ENCODE results near the gene CREBZF. TPM values are rescaled to one million over a fixed set of nuclear protein-coding genes. Genes with fewer than 3 reads are reported as not detected.

CREBZF gene, protein sequence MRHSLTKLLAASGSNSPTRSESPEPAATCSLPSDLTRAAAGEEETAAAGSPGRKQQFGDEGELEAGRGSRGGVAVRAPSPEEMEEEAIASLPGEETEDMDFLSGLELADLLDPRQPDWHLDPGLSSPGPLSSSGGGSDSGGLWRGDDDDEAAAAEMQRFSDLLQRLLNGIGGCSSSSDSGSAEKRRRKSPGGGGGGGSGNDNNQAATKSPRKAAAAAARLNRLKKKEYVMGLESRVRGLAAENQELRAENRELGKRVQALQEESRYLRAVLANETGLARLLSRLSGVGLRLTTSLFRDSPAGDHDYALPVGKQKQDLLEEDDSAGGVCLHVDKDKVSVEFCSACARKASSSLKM
- 96.7 TPM for total RNA-seq

DNA sequence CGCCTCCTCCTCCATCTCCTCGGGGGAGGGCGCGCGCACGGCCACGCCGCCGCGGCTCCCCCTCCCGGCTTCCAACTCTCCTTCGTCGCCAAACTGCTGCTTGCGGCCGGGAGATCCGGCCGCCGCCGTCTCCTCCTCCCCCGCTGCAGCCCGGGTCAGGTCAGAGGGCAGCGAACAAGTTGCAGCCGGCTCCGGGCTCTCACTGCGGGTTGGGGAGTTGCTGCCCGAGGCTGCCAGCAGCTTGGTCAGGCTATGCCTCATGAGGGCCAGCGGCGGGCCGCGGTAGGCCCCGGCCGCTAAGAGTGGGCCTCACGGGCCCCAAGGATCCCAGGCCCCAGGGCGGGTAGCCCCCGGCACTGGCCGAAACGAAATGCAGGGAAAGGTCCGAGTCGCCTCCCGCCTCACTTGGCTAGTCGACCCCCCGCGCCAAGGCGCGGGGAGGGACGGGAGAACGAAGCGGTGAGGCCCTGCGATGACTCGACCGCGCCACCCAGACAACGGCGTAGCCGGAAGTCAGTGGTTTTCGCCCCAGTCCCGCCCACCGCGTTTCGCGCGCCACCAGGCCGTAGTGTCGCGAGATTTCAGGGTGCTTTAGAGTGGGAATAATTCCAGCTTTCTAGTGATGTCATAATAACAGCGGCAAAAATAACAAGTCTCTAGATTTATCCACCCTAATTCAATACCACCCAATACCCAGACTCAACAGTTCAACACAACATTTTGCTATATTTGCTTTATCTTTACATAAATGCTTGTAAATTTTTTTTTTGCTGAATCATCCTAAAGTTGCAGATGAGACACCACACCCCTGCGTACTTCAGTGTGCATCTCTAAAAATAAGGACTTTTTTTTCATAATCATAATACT, at the start of gene CREBZF:
Gene CREBZF (minus strand): TSS at position 515 of the 867 bp plus-strand sequence. CDS start 254 bp downstream, at position 261.

DNA sequence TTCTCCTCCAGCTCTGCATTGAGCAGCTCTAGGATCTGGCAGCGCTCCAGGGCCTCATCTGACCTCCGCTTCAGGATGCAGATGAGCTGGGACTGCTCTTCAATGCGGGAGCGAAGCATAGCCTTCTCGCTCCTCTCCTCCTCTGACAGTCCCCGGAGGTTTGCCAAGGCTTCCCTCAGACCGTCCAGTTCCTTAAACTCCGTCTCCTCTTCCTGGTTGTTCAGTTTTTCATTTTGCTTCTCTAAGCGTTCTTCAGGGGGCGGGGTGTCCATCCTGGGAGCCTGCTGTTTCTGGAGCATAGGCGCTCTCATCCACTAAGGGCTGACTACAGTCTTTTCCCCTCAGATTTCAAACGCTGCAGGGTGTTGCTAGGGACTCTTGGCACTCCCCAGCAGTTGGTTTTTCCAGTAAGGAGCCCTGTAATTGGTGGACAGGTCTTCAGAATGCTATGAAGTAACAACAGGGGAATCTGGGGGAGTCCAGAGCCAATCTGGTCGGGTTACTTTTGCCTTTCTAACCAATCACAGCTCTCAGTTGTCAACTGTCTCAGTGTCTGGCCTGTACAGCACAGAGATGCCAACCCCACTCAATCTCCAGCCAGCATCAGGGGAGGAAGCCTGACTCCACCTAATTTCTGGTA, 21.0 kb upstream of the CREBZF start, which contains the start of gene CCDC89:
Gene CCDC89 (minus strand): TSS at position 376 of the 640 bp plus-strand sequence. CDS start 65 bp downstream, at position 311.

DNA sequence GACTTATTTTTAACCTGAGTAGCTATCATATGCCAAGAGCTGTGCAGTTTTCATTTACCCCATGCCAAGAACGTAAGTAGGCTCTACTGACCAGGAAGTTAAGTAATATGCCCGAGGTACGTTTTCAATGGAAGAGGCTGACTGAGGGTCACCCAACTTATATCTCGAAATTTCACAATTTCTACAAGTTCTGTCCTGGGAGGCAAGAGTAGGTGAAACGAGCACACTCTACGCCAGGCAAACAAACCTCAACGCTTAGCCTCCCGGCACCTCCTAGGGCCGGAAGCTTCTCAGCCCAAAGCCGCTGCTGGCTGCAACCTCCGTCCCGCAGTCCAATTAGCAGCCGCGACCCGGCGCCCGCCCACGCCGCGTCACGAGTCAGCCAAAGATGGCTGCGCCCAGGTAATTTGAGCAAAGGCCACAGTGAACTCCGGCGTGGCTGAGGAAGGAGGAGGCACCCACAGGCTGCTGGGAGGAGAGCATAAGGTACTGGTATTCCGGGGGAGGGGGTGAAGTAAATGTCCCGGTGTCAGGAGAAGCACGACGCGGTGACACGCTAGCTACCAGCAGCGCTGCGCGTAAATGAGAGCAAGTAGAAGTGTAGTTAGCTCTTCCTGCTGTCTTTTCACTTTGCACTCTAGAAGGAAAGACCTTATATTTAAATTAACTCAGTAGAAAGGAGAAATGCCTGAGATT, 17.2 kb downstream of the CREBZF start, which contains the start of gene TMEM126A:
Gene TMEM126A (plus strand): TSS at position 364 of the 696 bp plus-strand sequence. CDS start 2,289 bp downstream, outside the sequence.

GRCh38 chr11:85627998-85628770, 36.7 kb downstream of the CREBZF start, which contains the start of gene TMEM126B:
Gene TMEM126B, plus strand, starts transcription at chr11:85628593. Its CDS starts 15 bp downstream, at chr11:85628608.

GRCh38 chr11:85627332-85627997, 37.5 kb downstream of the CREBZF start, which contains the start of gene DLG2:
Gene DLG2, minus strand, starts transcription at chr11:85627344.

Other genes with a start within 250 kb of the CREBZF start
- 21.3 TPM for gene DLG2, start 37.8 kb downstream of the CREBZF start, total RNA-seq
- gene TMEM126B, start 36.5 kb downstream of the CREBZF start, total RNA-seq, result 34.4 TPM
- 16.6 TPM for gene TMEM126A, start 17.2 kb downstream of the CREBZF start, total RNA-seq
- 3.7 TPM for gene CCDC89, start 21.1 kb upstream of the CREBZF start, total RNA-seq
- 81.9 TPM for gene SYTL2, start 146.0 kb upstream of the CREBZF start, total RNA-seq
- not detected for gene CCDC83, start 190.3 kb upstream of the CREBZF start, total RNA-seq